CD4-positive, alpha-beta T cell treated with Interleukin-15 for 4 hours (primary cell): Measurements from ENCODE around the gene TEX29.

Experiments
- DNase-seq: peaks from one replicate; pipeline ENCODE4 v3.0.0-alpha.2; 2020; ENCODE audit warnings: low spot score

Gene TEX29

DNA sequence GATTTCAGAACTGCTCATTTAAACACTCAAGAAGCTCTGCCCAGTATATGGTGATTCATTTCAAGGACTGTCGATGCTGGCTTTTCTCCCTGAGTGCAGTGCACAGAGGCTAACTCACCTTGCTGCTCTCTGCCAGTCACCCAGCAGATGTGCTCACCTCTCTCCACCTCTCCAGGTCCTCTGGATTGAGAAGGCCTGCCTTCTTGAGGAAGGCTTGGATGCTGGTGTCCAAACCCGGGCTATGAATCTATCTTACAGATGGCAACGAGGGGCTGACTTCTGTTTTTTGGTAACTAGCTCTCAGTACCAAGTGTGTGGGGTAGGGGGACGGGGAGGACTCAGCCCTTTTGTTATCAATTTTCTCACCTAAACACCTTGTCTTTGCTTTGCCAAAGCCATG is 47.6 kb downstream of the TEX29 start:
- DNase-seq = no peak

DNA sequence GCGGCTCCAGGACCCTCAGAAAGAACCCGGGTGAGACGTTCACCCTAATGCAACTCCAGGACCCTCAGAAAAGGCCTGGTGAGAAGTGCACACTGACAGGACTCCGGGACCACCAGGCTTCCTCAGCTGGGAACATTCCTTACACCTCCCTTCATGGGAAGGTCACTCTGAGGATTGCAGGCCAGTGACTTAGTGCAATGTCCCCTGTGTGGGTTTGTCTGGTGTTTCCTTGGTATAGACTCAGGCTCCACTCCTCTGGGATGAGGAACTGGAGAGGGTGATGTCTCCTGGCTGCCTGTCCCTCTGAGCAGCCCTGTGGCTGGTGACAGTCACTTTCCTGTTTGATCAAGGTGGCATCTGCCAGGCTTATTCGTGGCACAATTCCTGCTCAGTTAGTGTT is 49.7 kb downstream of the TEX29 start:
- DNase-seq = no peak

DNA sequence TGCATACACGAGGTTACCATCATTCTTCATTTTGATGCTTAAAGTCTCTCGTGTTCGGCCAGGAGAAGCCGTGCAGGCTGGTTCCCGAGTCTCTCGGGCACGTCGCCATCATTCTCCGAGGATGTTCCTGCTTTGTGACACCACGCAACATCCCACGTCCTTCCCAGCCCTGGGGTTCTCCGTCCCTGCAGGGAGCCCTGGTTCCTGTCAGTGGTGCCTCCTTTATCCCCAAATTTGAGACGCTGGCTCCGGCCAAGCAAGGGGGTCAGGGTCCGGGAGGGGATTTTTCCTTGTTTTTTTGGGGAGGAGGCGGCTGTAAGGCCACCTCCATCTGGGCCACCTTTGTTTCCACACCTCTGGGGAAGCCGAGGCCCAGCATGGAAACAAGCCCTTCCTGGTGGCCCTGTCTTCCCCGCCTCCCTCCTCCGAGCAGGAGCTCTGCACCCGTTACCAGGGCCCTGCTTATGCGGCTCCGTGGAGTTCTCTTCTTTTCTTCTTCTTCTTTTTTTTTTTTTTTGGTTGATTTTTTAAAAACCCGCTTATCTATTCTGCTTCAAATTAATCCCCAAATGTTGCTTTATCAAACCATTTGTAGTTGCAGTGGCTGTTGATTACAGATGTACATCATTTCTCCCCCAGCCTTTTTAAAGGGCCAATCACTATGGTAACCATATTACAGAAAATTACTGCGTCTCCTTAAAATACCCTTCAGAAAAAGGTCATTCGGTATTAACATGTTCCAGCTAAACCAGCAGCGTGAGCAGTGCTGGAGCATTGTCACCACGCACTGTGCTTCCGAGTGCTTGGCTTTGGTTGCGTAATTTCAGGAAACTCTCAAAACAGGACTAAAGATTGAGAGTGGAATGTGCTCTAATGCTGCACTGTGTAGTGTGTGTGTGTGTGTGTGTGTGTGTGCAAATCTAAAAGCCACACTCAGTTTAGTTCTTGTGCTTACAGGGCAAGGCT is 50.4 kb downstream of the TEX29 start:
- DNase-seq = no peak

DNA sequence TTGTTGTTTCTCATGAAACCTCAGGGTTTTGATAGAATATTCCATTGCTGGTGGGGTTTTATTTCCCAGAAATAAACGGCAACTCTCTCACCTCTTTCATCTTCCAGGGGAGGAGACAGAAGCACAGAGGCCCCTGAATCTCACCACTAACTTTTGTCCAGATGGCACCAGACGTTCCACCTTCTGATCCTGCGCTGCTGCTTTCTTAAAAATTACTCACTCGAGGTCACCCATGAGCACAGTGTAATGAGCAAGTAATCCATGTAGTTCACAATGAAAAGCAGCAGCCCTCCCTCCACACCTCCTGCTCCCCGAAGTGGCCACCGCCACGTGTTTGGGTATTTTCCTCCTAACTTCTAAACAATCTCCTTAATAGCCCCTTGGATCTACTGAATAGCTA is 51.3 kb downstream of the TEX29 start:
- DNase-seq = no peak

DNA sequence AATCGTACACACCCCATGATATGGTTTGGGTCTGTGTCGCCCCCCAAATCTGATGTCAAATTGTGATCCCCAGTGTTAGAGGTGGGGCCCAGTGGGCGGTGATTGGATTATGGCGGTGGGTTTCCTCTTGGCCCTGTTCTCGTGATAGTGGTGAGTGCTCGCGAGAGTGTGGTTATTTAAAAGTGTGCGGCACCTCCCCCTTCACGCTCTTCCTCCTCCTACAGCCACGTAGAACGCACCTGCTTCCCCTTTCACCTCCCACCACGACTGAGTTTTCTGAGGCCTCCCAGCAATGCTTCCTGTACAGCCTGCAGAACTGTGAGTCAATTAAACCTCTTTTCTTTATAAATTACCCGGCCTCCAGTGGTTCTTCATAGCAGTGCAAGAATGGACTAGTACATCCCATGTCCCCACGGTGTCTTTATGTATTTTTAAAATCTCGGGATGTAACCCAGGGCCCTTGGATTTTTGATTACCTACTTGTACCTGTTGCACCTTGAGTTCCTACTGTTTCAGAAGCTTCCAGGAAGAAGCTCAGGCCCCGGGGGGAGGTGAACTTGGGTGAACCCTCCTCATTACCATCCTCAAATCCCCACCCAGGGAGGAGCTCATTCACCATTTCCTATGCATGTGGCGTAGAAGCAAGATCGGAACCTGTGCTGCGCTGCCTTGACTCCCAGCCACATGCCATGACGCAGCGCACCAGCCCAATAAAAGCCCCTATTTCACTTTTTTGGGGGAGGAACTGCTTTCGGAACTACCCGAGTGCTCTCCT is 52.4 kb downstream of the TEX29 start:
- no peak for DNase-seq

DNA sequence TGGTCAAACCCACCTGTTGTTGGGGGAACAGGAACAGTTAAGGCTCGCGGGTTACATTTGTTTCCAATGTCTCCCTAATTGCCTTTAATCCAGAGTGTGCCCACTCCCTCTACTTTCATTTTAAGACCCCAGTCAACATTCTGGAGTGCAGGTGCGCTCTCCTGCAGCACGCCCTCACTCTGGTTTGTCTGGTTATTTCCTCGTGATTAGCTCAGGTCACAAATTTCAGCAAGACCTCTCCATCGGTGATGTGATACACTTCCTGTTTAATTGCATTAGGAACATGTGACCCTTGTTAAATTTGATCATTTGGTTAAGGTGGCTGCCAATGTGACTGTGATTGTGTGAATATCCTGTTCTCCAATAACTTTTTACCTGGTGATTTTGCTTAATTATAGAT is 53.0 kb downstream of the TEX29 start:
- DNase-seq = no peak

DNA sequence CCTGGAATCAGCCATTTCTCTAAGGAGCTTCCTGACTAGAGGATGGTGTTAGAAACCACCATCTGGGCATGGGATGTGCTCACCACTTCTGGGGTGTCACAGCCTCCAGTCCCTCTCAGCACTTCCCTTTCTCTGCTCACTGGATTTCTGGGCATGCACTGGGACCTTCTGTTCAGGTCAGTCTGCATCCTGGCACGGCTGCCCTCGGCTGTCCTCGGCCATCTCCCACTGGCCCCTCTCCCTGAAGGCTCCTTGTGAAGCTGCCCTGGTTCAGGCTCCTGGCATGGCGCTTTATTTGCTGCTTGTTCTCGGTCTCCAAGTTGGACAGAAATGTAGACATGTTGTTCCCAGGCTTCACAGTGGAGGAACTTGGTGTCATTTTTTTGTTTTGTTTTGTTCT is 60.0 kb downstream of the TEX29 start:
- no peak for DNase-seq

DNA sequence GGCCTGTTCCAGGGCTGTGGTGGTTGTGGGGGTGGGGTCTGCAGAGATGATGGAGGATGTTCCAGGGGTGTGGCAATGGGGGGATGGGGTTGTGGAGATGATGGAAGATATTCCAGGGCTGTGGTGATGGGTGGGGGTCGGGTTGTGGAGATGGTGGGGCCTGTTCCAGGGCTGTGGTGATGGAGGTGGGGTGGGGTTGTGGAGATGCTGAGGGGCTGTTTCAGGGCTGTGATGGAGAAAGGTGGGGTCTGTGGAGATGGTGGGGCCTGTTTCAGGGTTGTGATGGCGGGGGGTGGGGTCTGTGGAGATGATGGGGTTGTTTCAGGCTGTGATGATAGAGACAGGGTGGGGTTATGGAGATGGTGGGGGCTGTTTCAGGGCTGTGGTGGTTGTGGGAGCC is 62.0 kb downstream of the TEX29 start:
- no peak for DNase-seq

DNA sequence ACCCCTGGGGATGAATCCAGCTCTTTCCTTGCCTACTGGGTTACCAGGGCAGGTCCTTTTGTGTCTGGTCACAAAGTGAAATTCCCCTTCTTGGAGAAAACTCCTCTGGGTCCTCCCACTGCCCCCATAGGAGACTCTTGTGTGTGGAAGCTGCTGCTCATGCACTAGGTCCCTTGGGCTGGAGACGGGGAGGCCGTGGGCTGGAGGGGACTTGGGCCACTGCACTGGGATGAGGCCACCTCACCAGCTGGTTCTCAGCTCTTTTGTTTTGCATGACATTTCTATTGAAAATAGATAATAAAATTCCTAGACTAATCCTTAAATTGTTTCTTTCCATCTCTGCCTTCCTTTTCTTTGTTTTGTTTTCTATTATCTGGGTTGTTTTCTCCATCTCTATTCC is 62.4 kb downstream of the TEX29 start:
- no peak for DNase-seq

DNA sequence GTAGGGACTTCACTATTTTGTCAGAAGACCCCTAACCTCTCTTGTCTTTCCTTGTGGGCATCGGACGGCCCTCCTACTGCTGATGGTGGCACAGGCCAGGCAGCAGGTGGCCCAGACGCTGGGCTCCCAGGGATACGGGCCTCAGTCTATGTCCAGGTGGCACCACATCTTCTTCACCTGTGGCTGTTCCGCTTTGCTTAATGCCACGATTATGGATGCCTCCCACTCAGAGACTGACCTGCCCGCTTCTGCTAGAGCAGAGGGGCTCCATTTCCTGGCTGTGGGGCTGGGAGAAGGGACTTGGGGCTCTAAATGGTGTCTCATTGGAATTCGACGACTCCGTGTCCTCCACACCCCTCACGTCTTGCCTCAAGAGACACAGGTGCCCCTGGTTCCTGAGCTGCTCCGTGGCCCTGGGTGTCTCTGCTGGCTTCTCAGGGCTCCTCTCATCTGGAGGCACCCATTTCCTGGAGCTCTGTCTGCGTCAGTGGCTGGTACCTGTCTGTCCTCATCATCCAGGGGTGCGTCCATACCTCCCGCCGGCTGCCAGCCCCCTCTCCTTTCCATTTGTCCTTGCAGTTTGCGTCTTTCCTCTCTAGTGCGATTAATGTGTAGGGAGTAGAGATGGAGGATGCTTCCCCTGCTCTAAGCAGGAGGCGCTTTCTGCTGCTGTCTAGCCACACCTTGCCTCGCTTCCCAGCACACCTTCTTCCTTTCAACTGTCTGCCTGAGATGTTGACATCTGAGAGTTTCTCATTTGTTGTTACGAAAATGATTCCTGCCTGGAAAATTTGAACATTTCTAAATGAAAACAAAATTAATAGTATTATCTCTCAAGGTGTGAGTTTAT is 63.4 kb downstream of the TEX29 start:
- no peak for DNase-seq

DNA sequence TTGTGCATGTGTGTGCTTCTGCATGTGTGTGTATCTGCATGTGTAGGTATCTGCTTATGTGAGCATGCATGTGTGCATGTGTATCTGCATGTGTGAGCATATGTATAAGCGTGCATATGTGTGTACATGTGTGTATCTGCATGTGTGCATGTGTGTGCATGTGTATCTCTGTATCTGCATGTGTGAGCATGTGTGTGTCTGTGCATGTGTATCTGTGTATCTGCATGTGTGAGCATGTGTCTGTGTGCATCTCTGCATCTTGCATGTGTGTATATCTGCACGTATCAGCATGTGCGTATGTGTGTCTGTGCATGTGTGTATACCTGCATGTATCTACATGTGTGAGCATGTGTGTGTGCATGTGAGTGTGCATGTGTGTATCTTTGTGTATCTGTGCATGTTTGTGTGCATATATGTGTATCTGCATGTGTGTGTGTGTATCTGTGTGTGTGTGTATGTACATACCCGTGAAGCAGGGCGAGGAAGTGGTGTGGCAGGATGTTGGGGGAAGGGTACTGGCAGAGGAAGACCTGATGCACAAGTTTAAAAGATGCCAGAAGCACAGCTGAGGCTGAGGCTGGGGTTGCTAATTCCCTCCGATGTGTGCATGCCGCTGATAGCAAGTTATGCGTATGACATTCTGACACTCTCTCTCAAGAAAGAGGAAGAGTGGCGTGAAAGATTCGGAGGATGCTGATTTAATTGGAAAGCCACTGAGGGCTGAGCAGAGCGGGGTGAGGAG is 64.2 kb downstream of the TEX29 start:
- DNase-seq = no peak

DNA sequence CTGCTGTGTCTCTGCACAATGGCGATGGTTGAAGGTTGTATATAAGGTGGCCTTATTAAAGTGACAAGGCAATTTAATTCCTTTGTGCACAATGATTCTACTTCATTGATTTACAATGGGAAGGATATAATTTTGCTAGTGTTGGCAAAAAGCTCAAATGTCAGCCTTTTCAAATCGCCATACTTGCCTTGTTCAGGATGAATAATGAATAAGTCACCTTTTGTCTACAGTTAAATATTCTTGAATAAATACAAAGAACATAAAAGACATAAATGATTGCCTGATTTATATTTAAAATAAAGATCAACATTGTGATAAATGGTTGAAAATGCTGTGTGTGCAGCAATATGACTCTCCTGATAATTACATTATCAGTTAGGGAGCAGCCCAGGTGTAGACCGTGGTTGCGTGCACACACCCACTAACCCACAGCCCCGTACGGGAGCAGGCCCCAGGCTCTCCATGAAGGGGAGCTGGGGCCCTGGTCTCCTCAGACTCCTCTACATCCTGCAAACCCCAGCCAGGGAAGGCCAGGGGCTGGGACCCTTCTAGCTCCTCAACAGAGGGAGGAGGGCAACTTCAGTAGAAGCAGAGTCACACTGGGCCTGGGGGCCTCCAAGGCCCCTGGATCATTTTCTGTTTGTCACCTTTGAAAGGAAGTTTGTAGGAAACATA is 64.9 kb downstream of the TEX29 start:
- DNase-seq = no peak

DNA sequence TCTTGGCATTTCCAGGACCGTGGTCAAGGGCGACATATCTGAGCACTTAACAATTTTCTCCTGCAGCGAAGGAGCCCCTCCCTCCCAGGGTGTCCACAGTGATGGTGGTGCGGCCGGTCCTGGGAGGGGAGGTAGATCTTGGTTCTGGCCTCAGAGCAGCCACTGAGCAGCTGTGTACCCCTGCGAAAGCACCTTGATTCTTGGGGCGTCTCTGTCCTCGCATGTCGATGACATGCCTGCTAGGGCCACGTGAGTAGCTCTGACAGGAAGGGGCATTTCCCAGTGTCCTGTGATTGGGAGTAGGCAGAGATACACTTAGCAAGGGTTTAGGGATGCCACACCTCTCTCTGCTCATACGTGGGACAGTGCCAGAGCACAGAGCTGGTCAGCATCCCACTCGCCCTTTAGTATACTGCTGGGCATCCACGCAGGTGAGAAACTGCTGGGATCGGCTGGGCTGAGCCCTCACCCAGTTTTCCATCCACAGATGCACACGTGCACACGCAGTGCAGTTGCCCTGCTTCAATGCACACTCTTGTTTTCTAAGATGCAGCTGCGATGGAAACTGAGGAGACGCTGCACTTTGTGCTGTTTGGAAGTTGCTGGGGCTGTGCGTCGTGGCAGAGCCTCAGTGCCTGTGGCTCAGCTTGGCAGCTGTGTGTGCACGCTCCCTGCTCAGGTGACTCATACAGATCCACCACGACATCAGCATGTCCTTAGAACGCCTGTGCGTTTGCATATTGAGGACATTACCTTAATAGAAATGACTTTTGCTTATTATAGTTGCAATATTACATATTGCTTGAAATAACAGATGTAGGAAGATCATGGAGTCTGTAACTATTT is 66.8 kb downstream of the TEX29 start:
- no peak for DNase-seq

DNA sequence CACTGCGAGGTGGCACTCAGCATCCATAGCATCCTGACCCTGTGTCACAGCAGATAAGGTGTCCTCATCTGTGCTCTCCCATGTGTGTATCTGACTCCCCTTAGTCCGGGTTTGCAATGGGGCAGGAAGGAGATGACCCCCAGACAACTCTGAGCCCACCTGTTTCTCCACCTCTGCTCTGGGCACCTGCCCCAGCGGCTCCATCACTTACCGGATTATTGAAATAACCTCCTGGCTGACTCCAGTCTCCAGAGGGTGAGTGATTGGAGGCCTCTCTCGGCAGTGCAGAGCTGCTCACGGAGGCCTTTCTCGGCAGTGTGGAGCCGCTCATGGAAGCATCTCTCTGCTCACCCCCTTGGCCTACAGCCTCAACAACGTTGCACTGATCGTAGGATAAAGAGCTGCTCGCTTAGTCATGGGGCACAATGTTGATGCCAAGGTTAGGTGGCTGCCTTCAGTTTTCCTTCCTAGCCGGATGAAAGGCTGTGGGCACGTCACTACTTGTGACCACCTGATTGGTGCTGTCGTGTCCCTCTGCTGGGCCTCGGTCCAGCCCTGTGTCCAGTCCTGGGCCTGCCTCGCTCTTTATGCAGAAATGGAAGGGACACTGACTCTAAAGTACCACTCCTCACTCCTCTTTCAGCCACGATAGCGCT is 67.6 kb downstream of the TEX29 start:
- DNase-seq = no peak

DNA sequence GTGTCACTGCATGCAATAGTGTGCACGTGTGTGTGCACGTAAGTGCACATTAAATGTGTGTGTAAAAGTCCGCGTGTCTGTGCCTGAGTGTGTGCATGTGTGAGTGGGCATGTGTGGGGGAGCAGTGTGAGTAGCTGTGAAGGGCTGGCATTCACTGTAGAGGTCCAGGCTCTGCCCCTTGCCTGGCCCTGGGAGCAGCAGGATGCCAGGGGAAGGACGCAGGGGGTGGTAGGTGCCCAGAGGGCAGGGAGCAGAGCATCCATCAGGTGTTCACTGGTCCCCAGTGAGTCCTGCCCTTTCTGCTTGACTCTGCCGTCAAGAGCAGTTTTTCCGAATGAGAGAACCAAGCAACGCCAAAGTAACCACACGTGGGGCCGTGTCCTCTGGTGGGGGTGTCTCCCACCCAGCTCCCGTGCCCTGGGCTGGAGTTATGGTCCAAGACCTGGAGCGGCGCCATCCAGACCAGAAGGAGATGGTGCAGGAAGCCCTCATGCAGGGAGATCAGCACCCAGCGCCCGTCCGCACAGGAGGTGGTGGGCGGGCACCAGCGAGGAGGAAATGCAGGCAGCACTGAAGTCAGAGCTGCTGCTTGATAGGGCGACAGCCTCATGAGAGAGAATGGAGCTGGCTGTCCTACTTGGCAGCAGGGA is 68.5 kb downstream of the TEX29 start:
- DNase-seq = no peak

DNA sequence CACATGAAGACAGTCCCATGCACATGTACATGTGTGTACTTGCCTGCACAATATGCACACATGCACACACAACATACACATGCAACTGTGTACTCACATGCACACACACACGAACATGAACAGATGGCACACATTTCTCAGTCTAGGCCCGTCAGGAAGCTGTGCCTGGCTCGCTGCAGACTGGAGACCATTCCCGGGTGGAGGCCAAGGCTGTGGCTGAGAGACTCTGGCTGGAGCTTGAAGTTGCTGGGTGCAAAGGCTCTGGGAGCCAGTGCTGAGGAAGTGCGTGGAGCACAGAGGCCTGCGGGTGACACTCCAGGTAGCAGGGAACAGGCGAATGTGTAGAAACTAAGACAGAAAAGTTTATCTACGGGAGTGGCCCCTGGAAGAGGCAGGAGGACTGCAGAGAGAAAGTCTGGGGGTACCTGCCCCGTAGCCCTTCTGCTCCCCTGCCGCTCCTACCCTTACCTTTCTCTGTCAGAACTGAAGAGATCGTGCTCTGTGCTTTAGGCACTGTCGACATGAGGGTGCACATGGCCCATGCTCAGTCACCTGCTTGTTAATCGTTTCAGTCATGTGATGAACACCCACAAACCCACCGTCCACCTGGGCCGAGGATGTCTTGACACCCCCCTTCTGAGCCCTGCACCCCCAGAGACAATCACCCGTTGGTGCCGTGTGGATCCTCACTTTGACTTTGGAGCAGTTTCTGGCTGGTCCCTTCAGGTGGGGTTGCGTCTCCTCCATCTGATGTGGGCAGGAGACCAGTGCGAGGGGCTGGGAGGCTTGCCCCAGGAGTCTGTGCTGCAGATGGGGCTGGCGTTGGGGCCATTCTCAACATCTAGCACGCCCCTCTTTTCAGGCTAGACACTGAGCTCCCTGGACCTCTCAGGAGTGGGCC is 69.4 kb downstream of the TEX29 start:
- DNase-seq = no peak

DNA sequence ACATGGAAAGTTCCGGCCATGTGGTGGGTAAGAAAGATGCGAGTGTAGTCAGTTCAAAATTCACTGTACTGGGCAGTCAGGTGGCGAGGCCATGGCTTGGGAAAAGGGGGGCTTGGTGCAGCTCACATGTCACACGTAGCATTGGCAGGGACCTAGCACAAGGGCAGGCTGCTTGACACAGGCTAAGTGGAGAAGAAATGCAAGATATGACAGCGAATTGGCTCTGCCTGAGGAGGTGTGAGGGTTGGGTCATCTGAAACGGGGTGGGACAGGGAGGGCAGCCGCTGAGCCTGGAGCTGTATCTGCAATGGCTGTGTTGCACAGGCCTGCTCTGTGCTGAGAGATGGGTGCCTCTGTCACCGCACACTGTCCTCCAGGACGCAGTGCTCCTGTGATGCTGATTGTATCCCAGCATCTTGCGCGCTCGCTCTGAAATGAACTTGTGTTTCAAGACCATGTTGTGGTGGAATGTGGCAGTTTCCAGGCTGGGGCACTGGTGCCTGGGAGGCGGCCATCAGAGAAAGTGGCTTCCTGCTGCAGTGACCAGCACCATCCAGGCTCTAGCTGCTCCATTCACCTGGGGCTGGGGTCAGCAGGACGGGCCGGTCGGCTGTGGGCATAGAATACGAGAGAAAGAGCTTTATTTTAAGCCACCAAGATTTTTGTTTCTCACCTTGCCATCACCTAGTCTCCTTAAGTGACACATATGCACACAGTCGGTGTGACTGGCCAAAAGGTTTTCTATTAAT is 70.3 kb downstream of the TEX29 start:
- DNase-seq = no peak
